K562 (cell line): ENCODE measurements around the gene CD4. TPM values are rescaled to one million over a fixed set of nuclear protein-coding genes. Genes with fewer than 3 reads are reported as not detected.

Experiments used
- ATAC-seq: fragments of 200-7000 bp; cut with Tn5 transposase; 3 replicates; pipeline ENCODE4 v1.9.1; 2020; ENCODE audit warnings: moderate library complexity
- BruUV-seq: library from RNA; stranded (reverse); fragments of 400-500 nt; replicated peaks from 2 replicates; lab custom pipeline; 2021; lab: Mats Ljungman, UMichigan
- CTCF ChIA-PET: fragments of 300-600 bp; formaldehyde crosslinking; extraction: SDS; loops from one replicate; lab custom pipeline; 2021; ENCODE audit warnings: low intra/inter-chr PET ratio; lab: Yijun Ruan, JAX
- POLR2A ChIA-PET: fragments of 300-600, 350-650 bp; sonication (Branson Sonifier 250); formaldehyde crosslinking; extraction: SDS; loops from one replicate; lab custom pipeline; 2021; ENCODE audit warnings: antibody characterized with exemption, inconsistent platforms; lab: Yijun Ruan, JAX
- DNase-seq, 4 experiments: peaks; one replicate each; pipeline versions ENCODE4 v3.0.0 to v3.0.0-alpha.2; 2011 to 2018; ENCODE audit warnings: low spot score in 3 of 4, mixed read lengths in 3 of 4; ENCODE audit errors: extremely low read depth in 1 of 4
- FAIRE-seq: peaks from 2 replicates; lab custom pipeline; 2011; peaks lifted over from hg19 to GRCh38; lab: Jason Lieb, UNC
- H2AFZ ChIP-seq: 2 replicates; pipeline ENCODE4 v1.6.0; 2011; ENCODE audit warnings: low read depth, low read length, control low read depth, inconsistent platforms
- H3K27ac ChIP-seq: fragments of 200-600 bp; 3 replicates; pipeline ENCODE4 v1.8.0; 2011; ENCODE audit warnings: low read depth, mild to moderate bottlenecking, control low read depth, inconsistent platforms, low read length, moderate library complexity, mixed read lengths; ENCODE audit errors: extremely low read depth
- H3K27me3 ChIP-seq, 2 experiments: fragments of 300-600 bp in 1 of 2; 2 replicates in 1 of 2; 3 replicates in 1 of 2; pipeline versions ENCODE4 v1.6.0 to v1.8.0; 2011; ENCODE audit warnings: inconsistent platforms in 2 of 2, low read length in 2 of 2, mild to moderate bottlenecking in 1 of 2, mixed read lengths in 1 of 2, moderate library complexity in 1 of 2; ENCODE audit not compliant: control insufficient read depth in 2 of 2, insufficient read depth in 2 of 2
- H3K36me3 ChIP-seq: fragments of 300-600 bp; 3 replicates; pipeline ENCODE4 v1.8.0; 2011; ENCODE audit warnings: mild to moderate bottlenecking, low read length, inconsistent platforms; ENCODE audit not compliant: control insufficient read depth, insufficient read depth
- H3K4me1 ChIP-seq, 2 experiments: fragments of 200-600 bp in 1 of 2; replicated peaks in 1 of 2; 2 replicates in 1 of 2; 3 replicates in 1 of 2; pipeline versions ENCODE4 v1.5.1 to v1.8.0; 2011; ENCODE audit warnings: inconsistent platforms in 2 of 2, low read length in 2 of 2, mild to moderate bottlenecking in 1 of 2, mixed read lengths in 1 of 2, moderate library complexity in 1 of 2; ENCODE audit not compliant: control insufficient read depth in 2 of 2, insufficient read depth in 2 of 2
- H3K4me2 ChIP-seq: 2 replicates; pipeline ENCODE4 v1.6.1; 2011; ENCODE audit warnings: low read length, control low read depth, inconsistent platforms, mixed read lengths; ENCODE audit not compliant: insufficient read depth
- H3K4me3 ChIP-seq: fragments of 200-600 bp; sonication (generic), shearing (Covaris generic); 2 replicates; pipeline ENCODE4 v1.5.1; 2016; ENCODE audit warnings: control low read depth, inconsistent platforms
- H3K79me2 ChIP-seq: fragments of 200-600 bp; 3 replicates; pipeline ENCODE4 v1.8.0; 2011; ENCODE audit warnings: low read length, inconsistent platforms; ENCODE audit not compliant: control insufficient read depth, insufficient read depth
- H3K9ac ChIP-seq, 2 experiments: 2 replicates each; pipeline versions ENCODE4 v1.6.0 to v1.6.1; 2011; ENCODE audit warnings: low read depth in 2 of 2, low read length in 2 of 2, control low read depth in 1 of 2, inconsistent platforms in 1 of 2, mild to moderate bottlenecking in 1 of 2, mixed read lengths in 1 of 2; ENCODE audit not compliant: insufficient read depth in 1 of 2
- H3K9me1 ChIP-seq: one replicate; pipeline ENCODE4 v1.6.0; 2011; ENCODE audit warnings: inconsistent platforms, mild to moderate bottlenecking, low read length, moderate library complexity; ENCODE audit not compliant: control insufficient read depth, insufficient read depth
- H3K9me3 ChIP-seq: replicated peaks from 2 replicates; pipeline ENCODE4 v1.5.1; 2011; ENCODE audit warnings: low read depth, low read length, inconsistent platforms; ENCODE audit not compliant: control insufficient read depth, insufficient read depth
- H4K20me1 ChIP-seq: replicated peaks from 2 replicates; pipeline ENCODE4 v1.6.1; 2011; ENCODE audit warnings: low read length, inconsistent platforms, mixed read lengths; ENCODE audit not compliant: control insufficient read depth, insufficient read depth
- CBX8 ChIP-seq: fragments of 200-600 bp; sonication (generic); IDR thresholded peaks from 2 replicates; pipeline ENCODE4 v1.6.1; 2012; ENCODE audit warnings: borderline replicate concordance, mixed run types, low read depth, mild to moderate bottlenecking, moderate library complexity, mixed read lengths, low read length, control low read depth, inconsistent platforms; ENCODE audit not compliant: poor library complexity, severe bottlenecking; ENCODE audit errors: extremely low read depth
- EP300 ChIP-seq: IDR thresholded peaks from 2 replicates; pipeline ENCODE4 v1.6.1; 2012; ENCODE audit warnings: low read length, improper control_type of control experiment
- FOS ChIP-seq: IDR thresholded peaks from 3 replicates; pipeline ENCODE4 v1.6.1; 2011; ENCODE audit not compliant: insufficient read length; ENCODE audit errors: extremely low read depth
- SIN3A ChIP-seq, 2 experiments: fragments of 150-350 bp in 1 of 2; IDR thresholded peaks; 2 replicates each; pipeline ENCODE4 v1.6.1; 2011 to 2016; ENCODE audit warnings: borderline replicate concordance in 2 of 2, low read depth in 2 of 2, low read length in 2 of 2, mild to moderate bottlenecking in 2 of 2, moderate library complexity in 2 of 2; ENCODE audit not compliant: control insufficient read depth in 1 of 2
- ZBTB8A ChIP-seq: fragments of 450-650 bp; IDR thresholded peaks from 2 replicates; pipeline ENCODE4 v1.6.1; 2018; ENCODE audit warnings: mild to moderate bottlenecking, moderate library complexity; ENCODE audit not compliant: partially characterized antibody
- ZNF408 ChIP-seq: fragments of 250-450 bp; sonication (Bioruptor Pico); IDR thresholded peaks from 2 replicates; pipeline ENCODE4 v1.4.0; 2020; ENCODE audit warnings: low read depth, mild to moderate bottlenecking, moderate library complexity
- WGBS: fragments of 100-300 bp; shearing (Covaris generic); methylation state at CpG from one replicate; pipeline ENCODE4 v1.1.6; 2016; ENCODE audit warnings: low coverage, mixed read lengths; ENCODE audit not compliant: insufficient coverage; ENCODE audit errors: missing lambda C conversion rate; 5-methylcytosine and 5-hydroxymethylcytosine counted together
- in situ Hi-C: fragments of 300-500 bp; cut with MboI; formaldehyde crosslinking; loops from 4 replicates; pipeline ENCODE4 v1.15.0; 2018; ENCODE audit warnings: inconsistent platforms, mixed read lengths
- intact Hi-C: fragments of 100-400 bp; cut with micrococcal nuclease; formaldehyde crosslinking; loops from 2 replicates; pipeline ENCODE4 v1.14.2; 2022
- polyA plus RNA-seq, 8 experiments: library from polyadenylated mRNA; depleted of rRNA in 4 of 8; stranded (reverse) in 5 of 8; unstranded in 3 of 8; fragments of >200 nt; fragmentation: Nextera tagmentation in 2 of 8; fragmentation: Illumina TruSeq in 1 of 8; extraction: Ambion mirVana in 2 of 8; extraction: Trizol in 1 of 8; gene quantifications; 2 replicates each; pipeline versions ENCODE4 v1.2.1 to v1.2.3, GENCODE V29; 2011 to 2014; ENCODE audit warnings: inconsistent platforms in 1 of 8, missing spikeins in 1 of 8
- total RNA-seq, 7 experiments: library from RNA; depleted of rRNA in 6 of 7; stranded (reverse); fragments of >200 nt in 6 of 7; fragmentation: Illumina TruSeq in 2 of 7; extraction: Trizol in 2 of 7; gene quantifications; 2 replicates each; pipeline versions ENCODE4 v1.2.1 to v1.2.3, GENCODE V29; 2011 to 2021; ENCODE audit warnings: low replicate concordance in 1 of 7
- TF ChIP-seq, protein P1 (sequence below): fragments of 450-650 bp; conservative IDR thresholded peaks from 2 replicates; pipeline ENCODE4 v1.6.1; 2016; ENCODE audit warnings: missing genetic modification characterization, low read depth, mild to moderate bottlenecking, missing compliant biosample characterization, moderate library complexity
- TF ChIP-seq, protein P2 (sequence below): fragments of 250-450 bp; sonication (Bioruptor Pico); IDR thresholded peaks from 2 replicates; pipeline ENCODE4 v1.4.0; 2020; ENCODE audit warnings: mild to moderate bottlenecking, moderate library complexity
- TF ChIP-seq, protein P3 (sequence below): fragments of 450-650 bp; IDR thresholded peaks from 2 replicates; pipeline ENCODE4 v1.6.1; 2018; ENCODE audit not compliant: partially characterized antibody

The CD4 gene
- total and polyA plus RNA-seq, 9 of the 15 experiments (the other 6 are each of a cell fraction or from before 2014, with no cell fraction given) = 0.06 to 0.27 (median 0.09) TPM; not detected in 5

DNA sequence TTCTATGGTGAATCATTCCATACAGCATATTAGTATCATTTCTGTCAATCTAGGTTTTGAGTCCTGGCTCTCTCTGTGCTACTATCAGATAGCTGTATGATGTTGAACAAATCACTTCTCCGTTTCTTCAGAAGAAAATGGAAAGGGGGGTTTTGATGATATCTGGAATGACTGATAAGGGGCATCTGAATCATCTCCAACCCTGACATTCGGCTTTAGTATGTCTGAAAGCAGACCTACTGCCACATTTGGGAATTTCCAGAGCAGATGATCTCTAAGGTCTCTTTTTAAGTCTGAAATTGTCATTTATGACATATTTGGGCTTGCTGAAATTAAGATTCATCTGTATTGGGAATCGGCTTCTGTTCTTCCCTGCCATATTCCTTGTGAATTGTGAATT lies 46.5 kb upstream of the CD4 start:
- H3K27ac ChIP-seq = no peak overlapping the region
- no peaks in the 10 kb centered on the region for H3K79me2 ChIP-seq
- H3K4me2 ChIP-seq = no peak overlapping the region
- 54% methylated on average over 3 of the region's 3 CpGs for WGBS
- no peaks in the 10 kb centered on the region for H4K20me1 ChIP-seq
- no peak for TF ChIP-seq ZNF408 (CRISPR knock-in tag)
- TF ChIP-seq, protein P1, sequence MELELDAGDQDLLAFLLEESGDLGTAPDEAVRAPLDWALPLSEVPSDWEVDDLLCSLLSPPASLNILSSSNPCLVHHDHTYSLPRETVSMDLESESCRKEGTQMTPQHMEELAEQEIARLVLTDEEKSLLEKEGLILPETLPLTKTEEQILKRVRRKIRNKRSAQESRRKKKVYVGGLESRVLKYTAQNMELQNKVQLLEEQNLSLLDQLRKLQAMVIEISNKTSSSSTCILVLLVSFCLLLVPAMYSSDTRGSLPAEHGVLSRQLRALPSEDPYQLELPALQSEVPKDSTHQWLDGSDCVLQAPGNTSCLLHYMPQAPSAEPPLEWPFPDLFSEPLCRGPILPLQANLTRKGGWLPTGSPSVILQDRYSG (tag) = no peak
- TF ChIP-seq ZBTB8A = no peak
- no peak for TF ChIP-seq EP300
- TF ChIP-seq CBX8 = no peak
- TF ChIP-seq, protein P2, sequence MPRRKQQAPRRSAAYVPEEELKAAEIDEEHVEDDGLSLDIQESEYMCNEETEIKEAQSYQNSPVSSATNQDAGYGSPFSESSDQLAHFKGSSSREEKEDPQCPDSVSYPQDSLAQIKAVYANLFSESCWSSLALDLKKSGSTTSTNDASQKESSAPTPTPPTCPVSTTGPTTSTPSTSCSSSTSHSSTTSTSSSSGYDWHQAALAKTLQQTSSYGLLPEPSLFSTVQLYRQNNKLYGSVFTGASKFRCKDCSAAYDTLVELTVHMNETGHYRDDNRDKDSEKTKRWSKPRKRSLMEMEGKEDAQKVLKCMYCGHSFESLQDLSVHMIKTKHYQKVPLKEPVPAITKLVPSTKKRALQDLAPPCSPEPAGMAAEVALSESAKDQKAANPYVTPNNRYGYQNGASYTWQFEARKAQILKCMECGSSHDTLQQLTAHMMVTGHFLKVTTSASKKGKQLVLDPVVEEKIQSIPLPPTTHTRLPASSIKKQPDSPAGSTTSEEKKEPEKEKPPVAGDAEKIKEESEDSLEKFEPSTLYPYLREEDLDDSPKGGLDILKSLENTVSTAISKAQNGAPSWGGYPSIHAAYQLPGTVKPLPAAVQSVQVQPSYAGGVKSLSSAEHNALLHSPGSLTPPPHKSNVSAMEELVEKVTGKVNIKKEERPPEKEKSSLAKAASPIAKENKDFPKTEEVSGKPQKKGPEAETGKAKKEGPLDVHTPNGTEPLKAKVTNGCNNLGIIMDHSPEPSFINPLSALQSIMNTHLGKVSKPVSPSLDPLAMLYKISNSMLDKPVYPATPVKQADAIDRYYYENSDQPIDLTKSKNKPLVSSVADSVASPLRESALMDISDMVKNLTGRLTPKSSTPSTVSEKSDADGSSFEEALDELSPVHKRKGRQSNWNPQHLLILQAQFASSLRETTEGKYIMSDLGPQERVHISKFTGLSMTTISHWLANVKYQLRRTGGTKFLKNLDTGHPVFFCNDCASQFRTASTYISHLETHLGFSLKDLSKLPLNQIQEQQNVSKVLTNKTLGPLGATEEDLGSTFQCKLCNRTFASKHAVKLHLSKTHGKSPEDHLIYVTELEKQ (CRISPR knock-in tag) = no peak
- TF ChIP-seq FOS = no peak
- TF ChIP-seq, protein P3, sequence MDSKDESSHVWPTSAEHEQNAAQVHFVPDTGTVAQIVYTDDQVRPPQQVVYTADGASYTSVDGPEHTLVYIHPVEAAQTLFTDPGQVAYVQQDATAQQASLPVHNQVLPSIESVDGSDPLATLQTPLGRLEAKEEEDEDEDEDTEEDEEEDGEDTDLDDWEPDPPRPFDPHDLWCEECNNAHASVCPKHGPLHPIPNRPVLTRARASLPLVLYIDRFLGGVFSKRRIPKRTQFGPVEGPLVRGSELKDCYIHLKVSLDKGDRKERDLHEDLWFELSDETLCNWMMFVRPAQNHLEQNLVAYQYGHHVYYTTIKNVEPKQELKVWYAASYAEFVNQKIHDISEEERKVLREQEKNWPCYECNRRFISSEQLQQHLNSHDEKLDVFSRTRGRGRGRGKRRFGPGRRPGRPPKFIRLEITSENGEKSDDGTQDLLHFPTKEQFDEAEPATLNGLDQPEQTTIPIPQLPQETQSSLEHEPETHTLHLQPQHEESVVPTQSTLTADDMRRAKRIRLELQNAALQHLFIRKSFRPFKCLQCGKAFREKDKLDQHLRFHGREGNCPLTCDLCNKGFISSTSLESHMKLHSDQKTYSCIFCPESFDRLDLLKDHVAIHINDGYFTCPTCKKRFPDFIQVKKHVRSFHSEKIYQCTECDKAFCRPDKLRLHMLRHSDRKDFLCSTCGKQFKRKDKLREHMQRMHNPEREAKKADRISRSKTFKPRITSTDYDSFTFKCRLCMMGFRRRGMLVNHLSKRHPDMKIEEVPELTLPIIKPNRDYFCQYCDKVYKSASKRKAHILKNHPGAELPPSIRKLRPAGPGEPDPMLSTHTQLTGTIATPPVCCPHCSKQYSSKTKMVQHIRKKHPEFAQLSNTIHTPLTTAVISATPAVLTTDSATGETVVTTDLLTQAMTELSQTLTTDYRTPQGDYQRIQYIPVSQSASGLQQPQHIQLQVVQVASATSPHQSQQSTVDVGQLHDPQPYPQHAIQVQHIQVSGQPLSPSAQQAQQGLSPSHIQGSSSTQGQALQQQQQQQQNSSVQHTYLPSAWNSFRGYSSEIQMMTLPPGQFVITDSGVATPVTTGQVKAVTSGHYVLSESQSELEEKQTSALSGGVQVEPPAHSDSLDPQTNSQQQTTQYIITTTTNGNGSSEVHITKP = no peak
- TF ChIP-seq SIN3A (IDR thresholded peaks at IDR 0.05; ENCODE audit: borderline replicate concordance in 2 of 2, control insufficient read depth in 1 of 2, low read depth in 2 of 2, low read length in 2 of 2) = no peak
- H3K4me3 ChIP-seq = no peak overlapping the region
- H3K9me1 ChIP-seq = no peaks in the 10 kb centered on the region
- ATAC-seq (no peak), DNase-seq (no peak), FAIRE-seq (no peak)
- no peaks in the 10 kb centered on the region for H3K27me3 ChIP-seq
- H3K9me3 ChIP-seq = no peaks in the 10 kb centered on the region
- BruUV-seq = no TSS peak
- H3K4me1 ChIP-seq = peaks cover 10 to 21% of the 10 kb centered on the region in 2 experiments; a peak in 3 of 5 replicates
- CTCF ChIA-PET = no interaction called here
- intact Hi-C loops = no loop called here
- no peak overlapping the region for H3K9ac ChIP-seq
- in situ Hi-C loops = no loop called here
- POLR2A ChIA-PET = interaction anchor here (0.6 to 0.9 kb wide), 2 partner anchors 124 to 272 kb away, joined by 3 read pairs; partner anchors contain the start of genes TPI1 and VAMP1
- H3K36me3 ChIP-seq = peaks cover 22% of the 10 kb centered on the region; the same call in 2 of the 3 replicates
- H2AFZ ChIP-seq = no peak overlapping the region
